DND-41 (cell line): Measurements from ENCODE around the gene TSPEAR.

Source experiments
- EZH2 ChIP-seq: IDR thresholded peaks from 3 replicates; pipeline ENCODE4 v1.6.1; 2012; ENCODE audit warnings: borderline replicate concordance, low read depth, mild to moderate bottlenecking, moderate library complexity, low read length, inconsistent platforms; ENCODE audit not compliant: severe bottlenecking
- TF ChIP-seq, protein P1 (sequence below): IDR thresholded peaks from 2 replicates; pipeline ENCODE4 v1.5.1; 2012; ENCODE audit warnings: borderline replicate concordance, low read length, moderate library complexity, mild to moderate bottlenecking; ENCODE audit not compliant: poor library complexity, severe bottlenecking; ENCODE audit errors: extremely low read depth

DNA sequence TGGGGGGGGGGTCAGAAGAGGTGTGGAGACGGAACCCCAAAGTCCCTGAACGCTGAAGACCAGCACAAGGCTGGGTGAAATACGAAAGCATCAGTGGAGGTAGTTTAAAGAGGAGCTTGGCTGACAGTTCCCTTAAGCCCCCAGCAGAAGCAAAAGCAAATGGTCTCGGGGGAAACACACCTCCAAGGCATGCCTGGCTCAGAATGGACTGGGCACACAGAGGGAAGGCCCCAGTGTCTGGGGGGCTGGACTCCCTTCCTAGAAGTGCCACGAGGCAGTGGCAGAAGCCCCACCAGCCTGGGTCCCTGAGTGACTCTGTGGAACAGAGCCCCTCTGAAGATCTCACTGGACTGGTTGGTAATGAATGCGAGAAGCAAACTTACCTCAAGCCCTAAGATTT is 46.4 kb upstream of the TSPEAR start:
- TF ChIP-seq, protein P1, sequence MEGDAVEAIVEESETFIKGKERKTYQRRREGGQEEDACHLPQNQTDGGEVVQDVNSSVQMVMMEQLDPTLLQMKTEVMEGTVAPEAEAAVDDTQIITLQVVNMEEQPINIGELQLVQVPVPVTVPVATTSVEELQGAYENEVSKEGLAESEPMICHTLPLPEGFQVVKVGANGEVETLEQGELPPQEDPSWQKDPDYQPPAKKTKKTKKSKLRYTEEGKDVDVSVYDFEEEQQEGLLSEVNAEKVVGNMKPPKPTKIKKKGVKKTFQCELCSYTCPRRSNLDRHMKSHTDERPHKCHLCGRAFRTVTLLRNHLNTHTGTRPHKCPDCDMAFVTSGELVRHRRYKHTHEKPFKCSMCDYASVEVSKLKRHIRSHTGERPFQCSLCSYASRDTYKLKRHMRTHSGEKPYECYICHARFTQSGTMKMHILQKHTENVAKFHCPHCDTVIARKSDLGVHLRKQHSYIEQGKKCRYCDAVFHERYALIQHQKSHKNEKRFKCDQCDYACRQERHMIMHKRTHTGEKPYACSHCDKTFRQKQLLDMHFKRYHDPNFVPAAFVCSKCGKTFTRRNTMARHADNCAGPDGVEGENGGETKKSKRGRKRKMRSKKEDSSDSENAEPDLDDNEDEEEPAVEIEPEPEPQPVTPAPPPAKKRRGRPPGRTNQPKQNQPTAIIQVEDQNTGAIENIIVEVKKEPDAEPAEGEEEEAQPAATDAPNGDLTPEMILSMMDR = no peak
- TF ChIP-seq EZH2 = no peak
